HCEC 1CT (cell line): Measurements from ENCODE around the gene ICAM5.
"Not testable (repeated sequence)": the region's sequence is repeated elsewhere in the genome, so short reads cannot be mapped to it uniquely, and the experiment has no call there.

ENCODE experiments used
- DNase-seq: peaks from one replicate; pipeline ENCODE4 v3.0.0-alpha.2; 2017

The ICAM5 gene

DNA sequence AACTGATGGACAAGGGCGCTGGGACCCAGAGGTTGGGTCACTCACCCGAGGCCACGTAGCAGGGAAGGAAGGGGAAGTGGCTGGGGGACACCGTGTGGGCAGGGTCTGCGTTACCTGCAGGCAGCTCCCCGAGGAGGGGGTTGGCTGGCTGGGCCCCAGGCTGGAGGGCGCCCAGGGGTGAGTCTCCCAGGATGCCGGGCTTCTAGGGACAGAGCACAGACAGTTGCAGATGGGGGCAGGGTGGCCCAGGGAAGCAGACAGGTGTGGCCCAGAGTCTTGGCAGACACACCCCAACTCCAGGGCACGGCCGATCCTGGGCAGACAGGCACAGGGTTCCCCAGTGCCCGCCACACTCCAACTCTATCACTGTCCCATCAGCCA is 31.7 kb downstream of the ICAM5 start:
- no peak for DNase-seq

- no peak for DNase-seq
Observed at GRCh38 chr19:10321874-10322835, 32.4 kb downstream of the ICAM5 start.

DNA sequence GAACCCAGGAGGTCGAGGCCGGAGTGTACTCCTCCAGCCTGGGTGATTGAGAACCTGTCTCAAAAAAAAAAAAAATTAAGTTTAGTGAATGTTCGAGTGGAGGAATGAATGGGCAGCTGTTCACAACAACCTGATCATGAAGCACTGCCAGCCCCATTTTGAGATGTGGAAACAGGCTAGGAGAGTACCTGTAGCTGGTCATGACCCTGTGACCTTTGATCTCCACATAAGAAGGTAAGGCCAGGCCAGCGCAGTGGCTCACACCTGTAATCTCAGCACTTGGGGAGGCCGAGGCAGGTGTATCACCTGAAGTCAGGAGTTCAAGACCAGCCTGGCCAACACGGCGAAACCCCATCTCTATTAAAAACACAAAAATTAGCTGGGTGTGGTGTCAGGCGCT is 36.0 kb downstream of the ICAM5 start:
- DNase-seq = no peak

DNA sequence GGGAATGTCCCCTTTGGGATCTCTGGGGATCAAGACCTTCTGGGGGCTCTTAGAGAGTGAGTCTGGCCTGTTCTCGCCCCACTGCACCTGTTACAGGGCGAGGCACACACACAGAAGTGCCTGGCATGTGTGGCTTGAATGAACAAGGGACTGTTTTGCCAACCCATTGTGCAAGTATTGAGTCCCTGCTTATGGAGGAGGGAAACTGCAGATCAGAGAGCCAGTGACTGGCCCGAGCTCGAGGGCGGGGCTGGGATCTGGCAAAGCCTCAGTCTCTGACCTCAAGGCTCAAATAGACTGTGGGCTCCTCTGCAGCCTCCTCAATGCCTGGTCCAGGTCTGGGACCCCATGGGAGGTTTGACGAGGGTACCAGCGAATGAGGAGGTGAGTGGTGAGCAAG is 38.0 kb downstream of the ICAM5 start:
- DNase-seq = no peak

GRCh38 chr19:10328558-10329429 is 39.0 kb downstream of the ICAM5 start:
- DNase-seq = no peak

DNA sequence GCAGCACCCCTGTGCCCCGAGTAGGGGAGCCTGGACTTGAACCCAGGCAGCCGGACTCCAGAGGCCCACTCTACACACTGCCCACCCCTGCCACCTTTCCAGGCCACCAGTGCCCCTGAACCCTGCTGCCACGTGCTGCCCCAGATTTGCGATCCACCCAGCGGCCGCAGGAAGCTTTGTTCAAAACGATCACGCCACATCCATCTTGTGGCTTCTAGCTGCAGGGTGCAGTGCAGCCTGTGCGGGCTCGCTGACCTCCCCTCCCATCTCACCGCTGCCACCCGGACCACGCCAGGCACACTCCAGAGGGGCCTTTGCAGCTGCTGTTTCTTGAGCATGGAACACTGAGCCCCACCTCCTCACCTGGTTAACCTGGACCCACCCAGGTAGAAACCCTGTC is 39.8 kb downstream of the ICAM5 start:
- DNase-seq = no peak

DNA sequence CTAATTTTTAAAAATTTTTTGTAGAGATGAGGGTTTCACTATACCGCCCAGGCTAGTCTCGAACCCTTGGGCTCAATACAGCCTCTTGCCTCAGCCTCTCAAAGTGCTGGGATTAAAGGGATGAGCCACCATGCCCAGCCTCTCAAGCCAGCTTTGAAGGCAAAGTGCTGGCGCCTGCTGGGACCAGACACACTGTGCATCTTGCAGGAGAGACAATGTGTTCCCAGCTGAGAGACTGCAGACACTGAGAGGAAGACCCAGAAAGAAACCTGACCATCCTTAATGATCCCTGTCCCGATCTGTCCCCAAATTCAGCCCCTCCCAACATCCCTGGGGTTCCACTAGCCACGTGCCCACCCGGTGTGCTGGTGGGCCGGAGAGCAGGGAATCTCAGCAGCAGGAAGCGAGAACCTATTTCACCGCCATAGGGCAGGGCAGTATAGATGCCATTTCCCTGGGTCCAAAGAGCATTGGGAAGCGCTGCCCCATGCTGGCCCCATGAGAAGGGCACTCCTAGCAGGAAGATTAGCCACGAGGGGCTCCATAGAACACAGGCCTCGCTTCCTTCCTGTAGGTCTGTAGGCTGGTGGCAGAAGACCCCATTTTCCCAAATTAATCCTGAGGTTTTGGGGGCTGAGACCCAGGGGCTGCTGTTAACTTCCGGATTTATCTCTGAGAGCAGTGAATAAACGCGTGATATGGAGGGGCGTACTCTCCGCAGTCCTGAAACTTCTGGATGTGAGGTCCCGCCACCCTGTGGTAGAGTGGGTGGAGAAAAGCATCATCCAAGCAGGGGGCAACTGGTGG is 42.6 kb downstream of the ICAM5 start:
- DNase-seq = no peak

DNA sequence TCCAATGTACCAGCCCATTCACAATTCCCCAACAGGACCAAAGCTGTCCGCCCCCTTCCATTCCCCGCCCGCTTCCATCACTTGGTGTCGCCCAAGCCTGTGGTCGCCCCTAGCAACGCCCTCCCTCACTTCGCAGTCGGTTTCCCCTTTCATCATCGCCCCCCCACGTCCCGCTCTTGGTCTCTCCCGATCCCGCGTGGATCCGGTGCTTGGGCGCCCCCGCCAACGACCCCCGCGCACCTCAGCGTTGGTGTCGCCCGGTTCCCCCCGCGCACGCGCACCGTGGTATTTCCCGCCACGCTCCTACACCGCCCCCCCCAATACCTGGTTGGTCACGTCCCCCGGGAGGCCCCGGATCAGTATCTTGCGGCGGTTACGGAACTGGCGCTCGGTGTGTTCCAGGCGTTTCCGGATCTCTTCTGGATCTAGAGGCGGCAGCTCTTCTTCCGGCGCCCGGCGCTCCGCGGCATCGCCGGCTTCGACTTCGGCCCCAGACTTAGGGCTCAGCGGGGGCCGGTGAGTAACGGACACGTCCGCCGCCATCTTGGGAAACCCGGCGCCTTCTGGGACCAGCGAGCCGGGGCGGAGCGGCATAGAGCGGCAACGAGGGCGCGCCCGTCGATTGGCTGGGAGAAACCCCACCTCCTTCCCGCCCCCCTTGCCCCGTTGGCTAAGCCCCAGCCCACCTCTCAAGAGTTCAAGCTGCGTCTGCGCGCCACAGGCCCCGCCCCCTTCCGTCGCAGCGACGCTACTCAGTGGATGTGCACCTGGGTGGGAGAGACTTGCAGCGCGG is 43.4 kb downstream of the ICAM5 start, which contains the start of gene RAVER1:
Gene RAVER1 (minus strand): TSS at position 565 of the 793 bp plus-strand sequence. CDS start 22 bp downstream, at position 543.
- DNase-seq = peak; percentile 97

- DNase-seq = no peak
Observed at GRCh38 chr19:10333758-10334587, 44.2 kb downstream of the ICAM5 start.

GRCh38 chr19:10334588-10335351 is 45.0 kb downstream of the ICAM5 start:
- peak; percentile 96 for DNase-seq

- DNase-seq = no peak
Observed at GRCh38 chr19:10335352-10335985, 45.7 kb downstream of the ICAM5 start.

- DNase-seq = not testable (repeated sequence)
Observed at GRCh38 chr19:10336725-10337124, 47.0 kb downstream of the ICAM5 start.

- no peak for DNase-seq
Observed at GRCh38 chr19:10338940-10339339, 49.2 kb downstream of the ICAM5 start.

DNA sequence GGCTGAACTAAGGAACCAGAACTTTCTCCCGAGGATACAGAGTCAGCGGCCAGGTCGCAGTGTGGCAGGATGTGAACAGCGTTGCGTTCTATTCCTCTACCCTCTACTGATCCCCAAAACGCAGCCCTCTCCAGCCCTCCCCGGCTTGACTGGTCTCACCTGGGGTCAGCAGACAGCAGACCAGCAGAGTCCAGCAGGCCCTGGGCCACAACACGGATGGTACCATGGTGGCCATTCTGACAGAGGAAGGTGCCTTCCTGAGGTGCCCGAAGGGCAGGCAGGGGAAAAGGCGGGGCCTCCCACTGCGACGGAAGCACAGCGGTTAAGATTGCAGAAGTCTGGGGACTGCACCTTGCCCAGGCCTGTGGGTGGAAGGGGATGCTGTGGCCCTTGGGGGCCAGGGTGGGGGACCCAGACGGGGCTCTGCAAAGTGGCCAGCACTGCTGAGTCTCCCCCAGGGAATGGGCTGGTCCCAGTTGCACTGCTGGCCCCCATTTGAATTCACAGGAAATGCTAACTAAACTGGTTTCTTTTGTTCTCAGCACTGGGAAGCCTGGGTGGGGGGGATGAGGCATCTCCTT is 49.7 kb downstream of the ICAM5 start, which contains the start of gene ICAM3:
Gene ICAM3 (minus strand): TSS at position 245 of the 581 bp plus-strand sequence. CDS start 10 bp downstream, at position 235.
- DNase-seq = no peak

- no peak for DNase-seq
Observed at GRCh38 chr19:10339977-10340376, 50.2 kb downstream of the ICAM5 start.

DNA sequence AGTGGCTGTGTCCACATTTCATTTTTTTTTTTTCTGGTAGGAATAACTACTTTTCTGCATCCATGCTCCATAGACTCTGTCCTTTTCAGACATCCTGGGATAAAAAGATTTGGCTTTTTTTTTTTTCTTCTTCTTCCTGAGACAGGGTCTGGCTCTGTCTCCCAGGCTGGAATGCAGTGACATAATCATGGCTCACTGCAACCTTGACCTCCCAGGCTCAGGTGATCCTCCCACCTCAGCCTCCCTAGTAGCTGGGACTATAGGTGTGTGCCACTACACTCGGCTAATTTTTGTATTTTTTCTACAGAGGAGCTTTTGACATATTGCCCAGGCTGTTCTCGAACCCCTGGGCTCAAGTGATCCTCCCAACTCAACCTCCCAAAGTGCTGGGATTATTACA is 53.7 kb downstream of the ICAM5 start:
- no peak for DNase-seq

GRCh38 chr19:10344780-10345179 is 55.0 kb downstream of the ICAM5 start:
- no peak for DNase-seq
